Frontal cortex (tissue), 4 donors: ENCODE measurements around the gene HTR3C. TPM values are rescaled to one million over a fixed set of nuclear protein-coding genes. Genes with fewer than 3 reads are reported as not detected.
"Not testable (repeated sequence)": the region's sequence is repeated elsewhere in the genome, so short reads cannot be mapped to it uniquely, and the experiment has no call there.

ENCODE experiments used
- DNase-seq, 2 donors: peaks; one replicate each; pipeline ENCODE4 v3.0.0; 2012; ENCODE audit warnings: low spot score in 2 of 2
- FAIRE-seq: peaks from 2 replicates; lab custom pipeline; 2012; peaks lifted over from hg19 to GRCh38; lab: Jason Lieb, UNC
- total RNA-seq: library from RNA; depleted of rRNA; stranded (reverse); fragments of >200 nt; gene quantifications from one replicate; pipeline ENCODE4 v1.2.3, GENCODE V29; 2014
- donor health status: control.
- donor health status: control.
- donor health status: control.

HTR3C gene
- total RNA-seq, 1 donor from 2014 or later: not detected

DNA sequence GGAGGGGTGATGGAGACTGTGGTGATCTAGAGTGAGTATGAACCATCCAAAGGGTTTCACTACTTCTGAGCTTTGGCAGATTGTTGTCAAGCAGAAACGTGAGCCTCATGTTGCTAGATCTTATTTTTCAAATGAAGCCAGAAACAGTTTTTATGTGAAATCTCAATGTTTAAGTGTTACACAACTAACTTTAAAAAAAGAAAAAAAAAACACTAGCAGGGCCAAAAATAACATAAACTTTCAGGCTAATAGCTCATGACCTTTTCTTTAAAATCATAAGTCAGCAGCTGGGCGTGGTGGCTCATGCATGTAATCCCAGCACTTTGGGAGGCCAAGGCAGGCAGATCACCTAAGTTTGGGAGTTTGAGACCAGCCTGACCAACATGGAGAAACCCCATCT lies 23.4 kb upstream of the HTR3C start:
- no peak for FAIRE-seq
- no peak for DNase-seq

DNA sequence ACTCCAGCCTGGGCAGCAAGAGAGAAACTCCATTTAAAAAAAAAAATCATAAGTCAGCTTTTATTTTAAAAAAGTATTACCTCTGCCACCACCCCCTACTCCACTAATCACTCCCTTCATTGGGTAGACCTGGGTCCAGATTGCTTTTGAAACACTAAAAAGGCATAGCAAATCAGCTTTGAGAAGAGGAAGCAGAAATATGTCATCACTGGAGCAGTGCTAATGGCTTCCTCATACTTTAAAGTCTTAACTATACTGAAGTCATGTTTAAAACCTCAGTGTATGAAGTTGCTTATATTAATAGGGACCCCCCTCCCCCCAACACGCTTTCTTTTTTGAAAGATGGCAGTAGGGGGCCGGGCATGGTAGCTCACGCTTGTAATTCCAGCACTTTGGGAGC lies 22.3 kb upstream of the HTR3C start:
- DNase-seq (no peak), FAIRE-seq (no peak)

DNA sequence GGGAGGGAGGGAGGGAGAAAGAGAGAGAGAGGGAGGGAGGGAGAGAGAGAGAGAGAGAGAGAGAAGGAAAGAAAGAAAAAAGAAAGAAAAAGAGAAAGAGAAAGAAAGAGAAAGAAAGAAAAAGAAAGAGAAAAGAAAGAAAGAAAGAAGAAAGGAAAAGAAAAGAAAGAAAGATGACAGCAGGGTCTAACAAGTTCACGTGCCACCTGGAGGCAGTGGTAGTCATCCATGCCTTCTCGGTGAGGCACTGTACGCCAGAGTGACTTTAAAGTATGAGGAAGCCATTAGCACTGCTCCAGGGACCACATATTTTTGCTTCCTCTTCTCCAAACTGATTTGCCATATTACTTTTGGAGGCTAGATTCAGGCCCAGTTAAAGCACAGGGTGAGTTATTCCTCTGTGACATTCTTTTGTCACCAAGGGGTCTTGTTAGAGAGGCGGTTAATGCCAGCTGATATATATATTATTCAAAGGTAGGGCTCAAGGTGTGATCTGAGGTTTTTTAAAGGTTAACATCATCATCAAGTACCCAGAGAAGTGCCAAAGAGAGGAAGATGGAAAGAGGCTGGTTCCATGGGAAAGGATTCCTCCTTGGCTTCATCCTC lies 21.6 kb upstream of the HTR3C start, which contains the start of gene HTR3D:
Gene HTR3D, plus strand, starts transcription at position 556 of the 606 bp plus-strand sequence. Its CDS starts 0 bp downstream, at position 556.
- DNase-seq: no peak
- FAIRE-seq: no peak

DNA sequence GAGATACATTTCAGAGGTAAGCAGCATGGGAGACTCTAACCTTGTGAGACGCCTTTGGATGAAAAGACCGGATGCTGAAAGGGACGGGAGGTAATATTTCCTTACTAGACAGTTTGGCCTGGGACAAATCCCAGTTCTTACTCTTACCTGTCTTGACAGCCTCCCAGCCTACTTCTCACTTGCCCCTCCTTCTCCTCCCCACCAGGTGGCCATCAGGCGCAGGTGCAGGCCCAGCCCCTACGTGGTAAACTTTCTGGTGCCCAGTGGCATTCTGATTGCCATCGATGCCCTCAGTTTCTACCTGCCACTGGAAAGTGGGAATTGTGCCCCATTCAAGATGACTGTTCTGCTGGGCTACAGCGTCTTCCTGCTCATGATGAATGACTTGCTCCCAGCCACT lies 15.0 kb upstream of the HTR3C start:
- FAIRE-seq (no peak), DNase-seq (no peak)

DNA sequence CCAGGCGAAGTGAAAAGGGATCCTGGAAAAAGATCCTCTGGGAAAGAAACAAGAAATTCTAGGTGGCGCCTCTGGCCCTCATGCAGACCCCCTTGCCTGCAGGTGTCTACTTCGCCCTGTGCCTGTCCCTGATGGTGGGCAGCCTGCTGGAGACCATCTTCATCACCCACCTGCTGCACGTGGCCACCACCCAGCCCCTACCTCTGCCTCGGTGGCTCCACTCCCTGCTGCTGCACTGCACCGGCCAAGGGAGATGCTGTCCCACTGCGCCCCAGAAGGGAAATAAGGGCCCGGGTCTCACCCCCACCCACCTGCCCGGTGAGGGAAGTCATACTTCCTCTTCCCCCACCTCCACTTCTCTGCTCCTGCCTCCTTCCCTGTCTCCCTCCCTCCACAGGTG lies 14.5 kb upstream of the HTR3C start:
- FAIRE-seq: not testable (repeated sequence)

DNA sequence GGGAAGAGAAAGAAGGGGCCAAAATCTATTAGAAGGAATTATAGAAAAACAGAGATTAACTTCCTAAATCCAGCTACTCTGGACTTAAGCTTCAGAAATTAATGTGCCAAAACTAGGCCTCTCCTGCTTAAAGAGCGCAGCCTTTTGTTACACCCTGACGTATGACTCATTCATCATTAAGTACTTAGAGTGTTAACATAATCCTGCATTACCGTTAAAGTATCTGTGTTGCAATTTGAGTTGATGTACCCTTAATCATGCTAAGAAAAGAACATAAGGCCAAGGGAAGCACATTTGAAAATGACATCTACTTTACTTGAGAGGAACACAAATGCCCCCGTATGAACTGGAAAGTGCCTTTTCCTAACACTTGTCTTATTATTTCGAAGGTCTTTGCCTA lies 13.4 kb upstream of the HTR3C start:
- FAIRE-seq: no peak
- no peak for DNase-seq

More for the DNA sequence above, 14.5 kb upstream of the HTR3C start:
- DNase-seq: not testable (repeated sequence)

DNA sequence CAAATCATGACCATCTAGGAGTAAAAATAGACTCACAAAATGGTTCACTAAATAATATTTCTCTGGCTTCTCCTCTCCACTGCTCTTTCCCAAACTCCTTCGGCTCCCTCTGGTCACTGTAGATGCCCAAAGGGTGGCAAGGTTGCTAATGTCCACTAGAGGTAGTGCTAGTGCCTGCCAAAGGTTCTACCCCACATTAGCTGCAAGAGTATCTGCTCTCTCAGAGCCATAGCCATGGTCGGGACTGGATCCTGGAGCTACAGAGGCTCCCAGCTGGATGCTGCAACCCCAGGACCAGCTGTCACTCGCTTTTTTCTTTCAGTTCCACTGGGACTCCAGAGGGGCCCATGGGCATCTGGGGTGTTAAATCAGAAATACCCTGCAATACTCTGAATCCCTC lies 12.8 kb upstream of the HTR3C start:
- DNase-seq (no peak), FAIRE-seq (no peak)

DNA sequence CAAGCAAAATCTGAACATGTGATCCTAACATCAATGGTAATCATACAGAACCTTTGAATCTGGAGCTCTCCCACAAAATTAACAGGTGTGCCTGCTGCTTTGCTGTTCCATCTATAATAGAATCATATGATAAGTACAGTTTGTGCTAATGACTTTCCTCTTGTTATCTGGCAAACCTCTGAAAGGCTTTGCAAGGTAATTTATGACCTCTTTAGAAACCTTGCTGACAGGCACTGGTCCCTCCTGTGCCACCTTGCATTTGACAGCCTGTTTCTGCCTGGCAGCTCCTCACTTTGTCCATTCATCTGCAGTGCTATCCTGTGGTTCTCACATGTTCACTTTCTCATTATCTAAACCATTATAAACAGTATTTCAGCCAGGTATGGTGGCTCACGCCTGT lies 10.2 kb upstream of the HTR3C start:
- DNase-seq: no peak

DNA sequence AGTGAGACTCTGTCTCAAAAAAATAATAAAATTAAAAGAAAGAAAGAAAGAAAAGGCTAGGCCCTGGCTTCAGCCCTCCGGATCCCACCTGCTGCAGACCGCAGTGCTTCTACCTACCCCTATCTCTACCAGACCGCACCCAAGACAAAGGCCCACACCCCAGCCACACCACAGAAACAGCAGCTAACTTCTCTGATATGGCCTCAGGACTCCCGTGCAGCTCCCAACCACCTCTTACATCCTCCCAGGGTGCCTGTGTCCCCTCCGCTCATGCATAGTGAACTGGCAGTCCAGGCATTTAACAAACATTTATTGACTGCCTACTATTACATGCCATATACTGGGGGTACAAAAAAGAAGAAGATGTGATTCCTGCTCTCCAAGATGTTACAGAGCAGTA lies 6.9 kb upstream of the HTR3C start:
- FAIRE-seq (no peak), DNase-seq (no peak)

More for the DNA sequence above, 10.2 kb upstream of the HTR3C start:
- FAIRE-seq: no peak

DNA sequence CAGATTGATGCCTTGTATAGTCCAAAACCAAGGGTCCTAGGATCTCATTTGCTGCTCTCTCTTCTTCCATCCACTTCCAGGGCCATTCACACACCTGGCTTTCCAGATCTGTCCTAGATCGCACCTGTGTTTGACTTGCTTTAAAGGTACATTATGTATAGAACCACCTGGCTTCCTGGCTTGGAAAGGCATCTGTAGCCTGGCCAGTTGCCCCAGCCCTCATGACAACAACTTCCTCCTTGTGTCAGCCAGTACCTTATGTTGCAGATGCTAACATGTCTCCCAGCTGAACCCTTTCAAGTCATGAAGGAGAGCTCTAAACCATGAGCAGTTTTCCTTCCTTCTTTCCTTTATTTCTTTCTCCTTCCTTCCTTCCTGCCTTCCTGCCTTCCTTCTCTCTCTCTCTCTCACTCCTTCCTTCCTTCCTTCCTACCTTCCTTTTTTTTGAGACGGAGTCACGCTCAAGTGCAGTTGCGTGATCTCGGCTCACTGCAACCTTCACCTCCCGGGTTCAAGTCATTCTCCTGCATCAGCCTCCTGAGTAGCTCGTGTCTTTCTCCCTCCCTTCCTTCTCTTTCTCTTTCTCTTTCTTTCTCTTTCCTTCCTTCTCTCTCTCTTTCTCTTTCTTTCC lies 2.5 kb upstream of the HTR3C start:
- DNase-seq: no peak
- no peak for FAIRE-seq

DNA sequence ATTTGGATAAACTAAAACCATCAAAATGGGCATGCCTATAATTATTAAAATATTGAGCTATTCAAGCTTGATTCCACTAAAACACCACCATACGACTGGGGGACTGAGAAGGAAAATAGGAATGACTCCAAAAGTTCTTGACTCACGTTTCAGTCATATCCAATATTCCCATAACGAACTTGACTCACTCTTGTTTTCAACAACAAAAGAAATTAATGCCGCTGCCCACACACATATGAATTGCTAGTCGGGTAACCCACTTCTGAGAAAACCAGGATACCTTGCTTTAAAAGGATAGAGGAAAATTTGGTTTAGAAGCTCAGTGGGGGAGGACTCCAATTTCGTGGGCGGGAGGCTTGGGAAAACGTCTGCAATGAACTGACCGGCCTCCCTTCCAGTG lies 5.2 kb downstream of the HTR3C start:
- DNase-seq: no peak

DNA sequence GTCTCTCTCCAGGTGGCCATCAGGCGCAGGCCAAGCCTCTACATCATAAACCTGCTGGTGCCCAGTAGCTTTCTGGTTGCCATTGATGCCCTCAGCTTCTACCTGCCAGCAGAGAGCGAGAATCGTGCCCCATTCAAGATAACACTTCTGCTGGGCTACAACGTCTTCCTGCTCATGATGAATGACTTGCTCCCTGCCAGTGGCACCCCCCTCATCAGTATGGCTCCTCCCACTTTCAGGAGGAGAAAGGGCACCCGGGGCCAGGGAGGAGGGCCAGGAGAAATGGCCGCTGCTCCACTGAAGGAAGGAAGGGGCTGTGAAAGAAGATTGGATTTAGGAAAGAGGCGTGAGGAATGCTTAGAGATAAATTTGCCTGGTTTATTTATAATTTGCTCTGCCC lies 6.6 kb downstream of the HTR3C start:
- DNase-seq (no peak), FAIRE-seq (no peak)

More for the DNA sequence above, 5.2 kb downstream of the HTR3C start:
- no peak for FAIRE-seq

DNA sequence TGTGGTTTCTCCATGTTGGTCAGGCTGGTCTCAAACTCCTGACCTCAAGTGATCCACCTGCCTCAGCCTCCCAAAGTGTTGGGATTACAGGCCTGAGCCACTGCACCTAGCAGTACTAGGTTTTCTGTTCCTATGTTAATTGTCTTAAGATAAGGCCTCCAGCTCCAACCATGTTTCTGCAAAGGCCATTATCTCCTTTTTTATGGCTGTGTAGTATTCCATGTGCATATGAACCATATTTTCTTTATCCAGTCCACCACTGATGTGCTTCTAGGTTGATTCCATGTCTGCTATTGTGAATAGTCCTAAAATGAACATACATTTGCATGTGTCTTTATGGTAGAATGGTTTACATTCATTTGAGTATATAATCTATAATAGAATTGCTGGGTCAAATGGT lies 9.8 kb downstream of the HTR3C start:
- FAIRE-seq (no peak), DNase-seq (no peak)

DNA sequence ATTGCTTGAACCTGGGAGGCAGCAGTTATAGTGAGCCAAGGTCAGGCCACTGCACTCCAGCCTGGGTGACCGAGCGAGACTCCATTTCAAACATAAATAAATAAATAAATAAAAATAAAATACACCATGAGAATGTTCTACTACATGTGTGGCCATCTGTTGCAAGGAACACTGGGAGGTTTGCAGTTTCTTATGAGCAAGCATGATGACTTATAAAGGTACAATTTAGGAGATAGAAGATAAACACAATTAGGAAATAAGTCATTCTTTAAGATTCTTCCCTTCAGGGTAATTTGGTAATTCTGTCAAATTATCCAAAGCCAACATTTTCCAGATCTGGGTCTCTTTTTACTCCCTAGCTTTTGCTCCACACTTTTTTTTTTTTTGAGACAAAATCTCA lies 13.4 kb downstream of the HTR3C start:
- no peak for DNase-seq
- no peak for FAIRE-seq

DNA sequence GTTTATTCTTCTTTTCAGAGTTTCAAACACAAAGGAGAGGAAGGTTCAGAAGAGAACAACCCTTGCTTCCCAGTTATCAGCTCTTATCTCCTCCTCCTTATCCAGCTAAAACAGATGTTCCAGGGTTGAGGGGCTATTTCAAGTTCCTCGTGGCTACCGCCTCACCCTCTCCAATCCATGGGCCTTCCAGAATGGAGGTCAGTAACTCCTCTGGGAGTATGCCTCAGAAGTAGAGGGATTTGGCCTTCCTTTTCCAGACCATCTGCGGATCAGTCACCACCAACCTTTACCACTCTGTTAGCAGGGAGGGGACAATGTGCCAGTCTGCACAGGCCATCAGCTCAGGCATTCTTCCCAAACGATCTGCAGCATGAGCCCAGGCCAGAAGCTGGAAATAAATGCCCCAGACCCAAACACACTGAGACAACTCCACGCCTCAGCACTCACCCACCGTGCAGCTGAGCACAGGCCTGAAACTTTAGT lies 14.8 kb downstream of the HTR3C start:
- FAIRE-seq (no peak), DNase-seq (no peak)

DNA sequence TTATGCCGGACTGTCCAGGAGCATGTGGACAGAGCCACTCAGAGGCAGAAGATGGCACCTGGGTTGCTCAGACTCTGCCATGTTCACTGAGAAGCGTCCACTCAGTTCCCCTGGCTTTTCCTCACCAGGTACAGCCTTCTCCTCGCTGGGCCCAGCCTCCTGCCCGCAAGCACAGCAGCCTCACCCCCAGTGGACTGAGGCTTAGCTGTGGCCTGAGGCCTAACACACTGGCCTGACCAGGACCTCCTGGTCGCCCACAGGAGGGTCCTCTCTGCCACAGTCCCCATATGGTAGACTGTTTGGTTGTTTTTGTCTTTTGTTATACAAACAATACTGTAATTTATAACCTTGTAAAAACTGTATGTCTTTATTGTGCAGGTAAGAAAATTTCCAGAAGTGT lies 15.5 kb downstream of the HTR3C start:
- DNase-seq (no peak), FAIRE-seq (no peak)

DNA sequence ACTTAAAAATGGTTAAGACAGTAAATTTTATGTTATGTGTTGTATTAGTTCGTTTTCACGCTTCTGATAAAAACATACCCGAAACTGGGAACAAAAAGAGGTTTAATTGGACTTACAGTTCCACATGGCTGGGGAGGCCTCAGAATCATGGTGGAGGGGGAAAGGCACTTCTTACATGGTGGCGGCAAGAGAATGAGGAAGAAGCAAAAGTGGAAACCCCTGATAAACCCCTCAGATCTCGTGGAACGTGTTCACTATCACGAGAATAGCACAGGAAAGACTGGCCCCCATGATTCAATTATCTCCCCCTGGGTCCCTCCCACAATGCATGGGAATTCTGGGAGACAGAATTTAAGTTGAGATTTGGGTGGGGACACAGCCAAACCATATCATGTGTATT lies 18.3 kb downstream of the HTR3C start:
- FAIRE-seq, DNase-seq: not testable (repeated sequence)

DNA sequence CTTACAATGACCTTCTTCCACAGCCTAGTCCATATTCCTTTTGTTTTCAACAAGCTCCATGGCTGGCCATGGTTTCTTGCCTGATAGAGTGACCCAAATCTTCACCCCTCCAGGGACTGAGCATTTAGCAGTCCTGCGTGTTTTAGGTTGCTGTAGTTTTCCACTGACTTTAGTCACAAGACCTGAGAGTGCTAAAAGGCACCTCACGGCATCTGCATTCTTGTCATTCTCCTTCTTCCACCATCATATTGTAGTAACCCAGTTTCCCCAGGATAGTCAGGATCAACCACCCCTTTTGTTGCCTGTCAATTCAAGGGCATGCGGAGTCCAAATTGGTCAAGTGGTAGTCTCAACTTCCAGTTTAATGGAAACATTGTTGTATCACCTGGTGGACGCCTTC lies 20.8 kb downstream of the HTR3C start:
- DNase-seq (no peak), FAIRE-seq (no peak)

DNA sequence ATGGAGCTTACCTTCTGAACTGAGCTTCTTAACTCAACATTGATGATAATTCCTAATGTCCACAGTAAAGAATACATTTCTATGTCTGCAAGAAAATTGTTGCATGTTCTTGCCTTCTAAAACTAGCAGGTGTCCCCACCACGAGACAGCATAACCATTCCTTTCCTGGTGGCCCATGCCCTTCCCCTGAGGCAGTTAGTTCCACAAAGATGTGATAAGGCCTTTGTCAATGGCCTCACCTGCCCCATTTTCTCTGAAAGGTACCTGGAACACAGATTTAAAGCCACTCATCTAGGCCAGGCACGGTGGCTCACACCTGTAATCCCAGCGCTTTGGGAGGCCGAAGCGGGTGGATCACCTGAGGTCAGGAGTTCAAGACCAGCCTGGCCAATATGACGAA lies 23.1 kb downstream of the HTR3C start:
- FAIRE-seq: no peak
- DNase-seq: no peak

DNA sequence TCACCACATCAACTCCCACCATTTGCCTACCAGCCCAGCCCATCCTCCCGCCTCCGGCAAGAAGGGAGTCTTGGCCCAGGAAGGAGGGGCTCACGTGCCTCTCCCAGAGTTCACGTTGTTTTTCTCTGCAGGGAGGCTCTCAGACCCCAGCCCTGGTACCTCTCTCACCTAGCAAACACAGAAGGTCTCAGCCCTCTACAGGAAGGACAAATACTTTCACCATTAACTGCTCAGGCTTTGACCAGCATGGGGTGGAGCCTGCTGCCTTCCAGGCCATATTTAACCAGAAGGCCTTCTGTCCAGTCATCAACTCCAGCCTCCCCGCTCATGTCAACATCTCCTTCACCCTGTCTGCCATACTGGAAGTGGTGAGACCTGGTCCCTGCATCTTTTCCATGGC lies 25.0 kb downstream of the HTR3C start:
- DNase-seq (no peak), FAIRE-seq (no peak)

DNA sequence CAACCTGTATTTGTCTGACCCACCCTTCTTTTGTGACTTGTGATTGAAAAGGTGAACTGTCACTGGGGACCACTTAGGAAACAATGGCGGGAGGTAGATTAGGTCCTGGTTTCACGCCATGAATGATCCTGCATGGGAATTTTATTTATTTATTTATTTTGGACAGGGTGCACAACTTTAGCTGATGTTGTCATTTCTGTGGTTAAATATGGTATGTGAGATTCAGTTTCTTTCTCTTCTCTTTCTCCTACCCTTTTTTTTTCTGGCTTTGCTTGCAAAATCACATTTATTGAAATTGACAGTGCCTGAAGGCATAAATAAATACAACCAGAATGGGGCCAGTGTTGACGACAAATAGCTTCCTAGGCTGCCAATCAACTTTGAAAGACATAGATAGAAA lies 26.0 kb downstream of the HTR3C start:
- FAIRE-seq (no peak), DNase-seq (no peak)
